Measurements from ENCODE around the gene AFF2. TPM values are rescaled to one million over a fixed set of nuclear protein-coding genes. Genes with fewer than 3 reads are reported as not detected.

AFF2 gene
- total and polyA plus RNA-seq, 12 donors: 0.07 to 17.9 (median 1.7) TPM

GRCh38 chrX:149045645-149046210 is 545.3 kb downstream of the AFF2 start:
- no peak for TF ChIP-seq POLR2A (IDR thresholded peaks at IDR 0.05)
- TF ChIP-seq CTCF (IDR thresholded peaks at IDR 0.05): no peak
- intact Hi-C loops (cut with DNase I): no loop called here
- H3K4me3 ChIP-seq: no peak overlapping the region
- DNase-seq: no peak
- H3K27me3 ChIP-seq: no peaks in the 10 kb centered on the region
- H3K9me3 ChIP-seq (replicated peaks in 1 of 3): no peaks in the 10 kb centered on the region
- WGBS, 4 donors: 59 to 81% (median 68%) methylated on average over 1 of the region's 1 CpG
- H3K27ac ChIP-seq: no peak overlapping the region
- H3K36me3 ChIP-seq (replicated peaks in 1 of 2): no peaks in the 10 kb centered on the region
- H3K4me1 ChIP-seq (replicated peaks in 1 of 2): no peaks in the 10 kb centered on the region

Small RNA genes lying within 50 kb of the gene (small RNA-seq; reads per million reads assigned to genes)
- gene RN7SKP267: 0 reads per million in 2 donors
